PFSK-1 (cell line): ENCODE results near the gene HECA.

Experiments
- FOXP2 ChIP-seq: optimal IDR thresholded peaks from 2 replicates; pipeline ENCODE3; 2011; ENCODE audit warnings: borderline replicate concordance, control low read depth, inconsistent platforms; ENCODE audit not compliant: insufficient read depth; ENCODE audit errors: extremely low read length, extremely low read depth
- POLR2AphosphoS5 ChIP-seq: IDR thresholded peaks from 2 replicates; pipeline ENCODE4 v1.6.1; 2012; ENCODE audit warnings: low read depth, mild to moderate bottlenecking, control low read depth, low read length, moderate library complexity
- REST ChIP-seq, 2 experiments: IDR thresholded peaks; 2 replicates each; pipeline versions ENCODE4 v1.6.1 to v1.8.0; 2011 to 2012; ENCODE audit warnings: low read depth in 2 of 2, low read length in 2 of 2, control low read depth in 1 of 2, inconsistent platforms in 1 of 2, mild to moderate bottlenecking in 1 of 2, moderate library complexity in 1 of 2; ENCODE audit not compliant: insufficient read depth in 1 of 2
- SIN3A ChIP-seq: IDR thresholded peaks from 2 replicates; pipeline ENCODE4 v1.6.1; 2012; ENCODE audit warnings: mild to moderate bottlenecking, low read length, moderate library complexity, borderline replicate concordance; ENCODE audit not compliant: insufficient read depth
- TAF1 ChIP-seq: IDR thresholded peaks from 2 replicates; pipeline ENCODE4 v1.6.1; 2012; ENCODE audit warnings: low read length, control low read depth, borderline replicate concordance; ENCODE audit not compliant: insufficient read depth

The HECA gene

GRCh38 chr6:139129284-139129683, 5.6 kb upstream of the HECA start:
- TF ChIP-seq POLR2AphosphoS5: no peak
- no peak for TF ChIP-seq REST (IDR thresholded peaks at IDR 0.05; ENCODE audit: insufficient read depth in 1 of 2, low read depth in 2 of 2, low read length in 2 of 2)
- TF ChIP-seq SIN3A: no peak
- no peak for TF ChIP-seq FOXP2
- no peak for TF ChIP-seq TAF1

GRCh38 chr6:139131736-139132280, 3.1 kb upstream of the HECA start:
- TF ChIP-seq REST (IDR thresholded peaks at IDR 0.05; ENCODE audit: insufficient read depth in 1 of 2, low read depth in 2 of 2, low read length in 2 of 2) (no peak), FOXP2 (no peak), TAF1 (no peak), SIN3A (no peak), POLR2AphosphoS5 (no peak)

GRCh38 chr6:139133262-139134063, 1.4 kb upstream of the HECA start:
- TF ChIP-seq REST (IDR thresholded peaks at IDR 0.05; ENCODE audit: insufficient read depth in 1 of 2, low read depth in 2 of 2, low read length in 2 of 2): no peak
- no peak for TF ChIP-seq POLR2AphosphoS5
- TF ChIP-seq TAF1: no peak
- no peak for TF ChIP-seq FOXP2
- TF ChIP-seq SIN3A: no peak

GRCh38 chr6:139134064-139134395, 850 bp upstream of the HECA start:
- TF ChIP-seq SIN3A: no peak
- TF ChIP-seq POLR2AphosphoS5: no peak
- TF ChIP-seq TAF1: no peak
- no peak for TF ChIP-seq REST (IDR thresholded peaks at IDR 0.05; ENCODE audit: insufficient read depth in 1 of 2, low read depth in 2 of 2, low read length in 2 of 2)
- no peak for TF ChIP-seq FOXP2
